Stimulated activated CD8-positive, alpha-beta memory T cell treated with anti-CD3 and anti-CD28 coated beads, Interleukin-2, amount 100 ng/mL, for 48 hours (primary cell): ENCODE measurements around the gene PCDHB11.
"Not testable (repeated sequence)": the region's sequence is repeated elsewhere in the genome, so short reads cannot be mapped to it uniquely, and the experiment has no call there.

Experiments used
- DNase-seq, 2 donors: peaks; one replicate each; pipeline ENCODE4 v3.0.0-alpha.2; 2020; ENCODE audit warnings: low read depth in 2 of 2

The PCDHB11 gene

GRCh38 chr5:141186897-141187512 is 12.4 kb upstream of the PCDHB11 start, which contains the start of gene PCDHB9:
Gene PCDHB9 (plus strand): TSS chr5:141187161. CDS start chr5:141187319, 158 bp downstream.
- no peak for DNase-seq

DNA sequence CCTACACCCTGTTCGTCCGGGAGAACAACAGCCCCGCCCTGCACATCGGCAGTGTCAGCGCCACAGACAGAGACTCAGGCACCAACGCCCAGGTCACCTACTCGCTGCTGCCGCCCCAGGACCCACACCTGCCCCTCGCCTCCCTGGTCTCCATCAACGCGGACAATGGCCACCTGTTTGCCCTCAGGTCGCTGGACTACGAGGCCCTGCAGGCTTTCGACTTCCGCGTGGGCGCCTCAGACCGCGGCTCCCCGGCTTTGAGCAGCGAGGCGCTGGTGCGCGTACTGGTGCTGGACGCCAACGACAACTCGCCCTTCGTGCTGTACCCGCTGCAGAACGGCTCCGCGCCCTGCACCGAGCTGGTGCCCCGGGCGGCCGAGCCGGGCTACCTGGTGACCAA is 10.7 kb upstream of the PCDHB11 start:
- not testable (repeated sequence) for DNase-seq

DNA sequence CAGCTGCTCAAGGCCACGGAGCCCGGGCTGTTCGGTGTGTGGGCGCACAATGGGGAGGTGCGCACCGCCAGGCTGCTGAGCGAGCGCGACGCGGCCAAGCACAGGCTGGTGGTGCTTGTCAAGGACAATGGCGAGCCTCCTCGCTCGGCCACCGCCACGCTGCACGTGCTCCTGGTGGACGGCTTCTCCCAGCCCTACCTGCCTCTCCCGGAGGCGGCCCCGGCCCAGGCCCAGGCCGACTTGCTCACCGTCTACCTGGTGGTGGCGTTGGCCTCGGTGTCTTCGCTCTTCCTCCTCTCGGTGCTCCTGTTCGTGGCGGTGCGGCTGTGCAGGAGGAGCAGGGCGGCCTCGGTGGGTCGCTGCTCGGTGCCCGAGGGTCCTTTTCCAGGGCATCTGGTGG is 10.3 kb upstream of the PCDHB11 start:
- not testable (repeated sequence) for DNase-seq

DNA sequence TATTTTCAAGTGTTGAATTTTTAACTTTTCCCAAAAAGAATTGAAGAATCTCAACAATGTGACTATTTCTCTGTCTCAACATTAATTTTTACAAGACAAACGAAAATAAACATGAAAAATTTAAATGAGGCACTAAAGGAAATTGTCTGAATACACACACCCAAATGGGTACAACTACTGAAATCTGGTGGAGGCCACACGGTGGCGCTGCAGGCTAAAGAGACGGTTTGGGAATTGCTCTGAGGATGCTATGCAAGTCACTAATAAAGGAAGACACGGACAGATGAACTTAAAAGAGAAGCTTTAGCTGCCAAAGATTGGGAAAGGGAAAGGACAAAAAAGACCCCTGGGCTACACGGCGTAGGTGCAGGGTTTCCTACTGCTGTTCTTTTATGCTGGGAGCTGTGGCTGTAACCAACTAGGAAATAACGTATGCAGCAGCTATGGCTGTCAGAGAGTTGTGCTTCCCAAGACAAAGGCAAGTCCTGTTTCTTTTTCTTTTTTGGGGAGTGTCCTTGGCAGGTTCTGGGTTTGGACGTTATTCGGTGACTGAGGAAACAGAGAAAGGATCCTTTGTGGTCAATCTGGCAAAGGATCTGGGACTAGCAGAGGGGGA is 7.2 kb upstream of the PCDHB11 start, which contains the start of gene PCDHB10:
Gene PCDHB10, plus strand, starts transcription at position 244 of the 616 bp plus-strand sequence. Its CDS starts 200 bp downstream, at position 444.
- no peak for DNase-seq

DNA sequence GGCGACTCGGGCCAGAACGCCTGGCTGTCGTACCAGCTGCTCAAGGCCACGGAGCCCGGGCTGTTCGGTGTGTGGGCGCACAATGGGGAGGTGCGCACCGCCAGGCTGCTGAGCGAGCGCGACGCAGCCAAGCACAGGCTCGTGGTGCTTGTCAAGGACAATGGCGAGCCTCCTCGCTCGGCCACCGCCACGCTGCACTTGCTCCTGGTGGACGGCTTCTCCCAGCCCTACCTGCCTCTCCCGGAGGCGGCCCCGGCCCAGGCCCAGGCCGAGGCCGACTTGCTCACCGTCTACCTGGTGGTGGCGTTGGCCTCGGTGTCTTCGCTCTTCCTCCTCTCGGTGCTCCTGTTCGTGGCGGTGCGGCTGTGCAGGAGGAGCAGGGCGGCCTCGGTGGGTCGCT is 5.1 kb upstream of the PCDHB11 start:
- DNase-seq = not testable (repeated sequence)

DNA sequence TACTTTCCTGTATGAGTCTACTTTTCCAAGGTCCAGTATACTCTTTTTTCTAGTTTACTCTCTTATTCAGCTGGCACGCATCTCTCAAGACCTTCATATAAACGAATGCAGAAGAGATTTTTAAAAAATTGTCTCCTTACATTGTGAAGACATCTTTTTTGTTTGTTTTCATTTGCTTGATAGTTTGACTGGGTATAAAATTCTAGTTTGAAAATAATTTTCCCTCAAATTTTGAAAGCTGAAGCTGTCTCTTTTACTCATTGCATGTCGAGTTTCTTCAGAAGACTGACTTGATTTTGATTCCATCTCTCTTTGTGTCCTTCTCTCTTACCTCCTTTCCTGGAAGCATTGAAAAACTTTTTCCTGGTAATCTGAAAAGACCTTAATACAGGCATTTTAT is 3.1 kb upstream of the PCDHB11 start:
- DNase-seq = no peak

GRCh38 chr5:141201126-141201525 is 1.7 kb downstream of the PCDHB11 start:
- DNase-seq = not testable (repeated sequence)

DNA sequence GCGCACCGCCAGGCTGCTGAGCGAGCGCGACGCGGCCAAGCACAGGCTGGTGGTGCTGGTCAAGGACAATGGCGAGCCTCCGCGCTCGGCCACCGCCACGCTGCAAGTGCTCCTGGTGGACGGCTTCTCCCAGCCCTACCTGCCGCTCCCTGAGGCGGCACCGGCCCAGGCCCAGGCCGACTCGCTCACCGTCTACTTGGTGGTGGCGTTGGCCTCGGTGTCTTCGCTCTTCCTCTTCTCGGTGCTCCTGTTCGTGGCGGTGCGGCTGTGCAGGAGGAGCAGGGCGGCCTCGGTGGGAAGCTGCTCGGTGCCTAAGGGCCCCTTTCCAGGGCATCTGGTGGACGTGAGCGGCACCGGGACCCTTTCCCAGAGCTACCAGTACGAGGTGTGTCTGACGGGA is 2.2 kb downstream of the PCDHB11 start:
- not testable (repeated sequence) for DNase-seq

DNA sequence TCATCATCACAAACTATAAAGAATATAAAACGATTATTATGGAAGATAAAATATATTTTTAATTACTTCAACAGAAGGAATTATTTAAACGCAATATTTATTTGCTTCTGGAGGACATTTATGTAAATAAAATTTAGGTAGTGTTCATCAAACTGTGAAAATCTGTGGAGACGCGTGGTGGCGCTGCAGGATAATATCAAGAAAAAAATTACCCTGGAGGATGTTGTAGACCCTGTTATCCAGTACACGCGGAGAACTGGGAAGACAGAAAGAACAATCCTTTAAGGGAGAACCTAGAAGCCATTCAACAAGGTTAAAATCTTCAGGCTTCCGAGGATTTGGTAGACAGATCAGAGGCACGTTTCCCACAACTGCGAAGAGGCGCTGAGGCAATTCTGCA is 9.1 kb downstream of the PCDHB11 start, which contains the start of gene PCDHB12:
Gene PCDHB12, plus strand, starts transcription at position 242 of the 400 bp plus-strand sequence. CDS start 189 bp downstream, outside the sequence.
- DNase-seq = no peak

DNA sequence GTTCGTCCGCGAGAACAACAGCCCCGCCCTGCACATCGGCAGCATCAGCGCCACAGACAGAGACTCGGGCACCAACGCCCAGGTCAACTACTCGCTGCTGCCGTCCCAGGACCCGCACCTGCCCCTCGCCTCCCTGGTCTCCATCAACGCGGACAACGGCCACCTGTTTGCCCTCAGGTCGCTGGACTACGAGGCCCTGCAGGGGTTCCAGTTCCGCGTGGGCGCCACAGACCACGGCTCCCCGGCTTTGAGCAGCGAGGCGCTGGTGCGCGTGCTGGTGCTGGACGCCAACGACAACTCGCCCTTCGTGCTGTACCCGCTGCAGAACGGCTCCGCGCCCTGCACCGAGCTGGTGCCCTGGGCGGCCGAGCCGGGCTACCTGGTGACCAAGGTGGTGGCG is 10.9 kb downstream of the PCDHB11 start:
- DNase-seq = not testable (repeated sequence)

GRCh38 chr5:141210849-141211248 is 11.4 kb downstream of the PCDHB11 start:
- not testable (repeated sequence) for DNase-seq

DNA sequence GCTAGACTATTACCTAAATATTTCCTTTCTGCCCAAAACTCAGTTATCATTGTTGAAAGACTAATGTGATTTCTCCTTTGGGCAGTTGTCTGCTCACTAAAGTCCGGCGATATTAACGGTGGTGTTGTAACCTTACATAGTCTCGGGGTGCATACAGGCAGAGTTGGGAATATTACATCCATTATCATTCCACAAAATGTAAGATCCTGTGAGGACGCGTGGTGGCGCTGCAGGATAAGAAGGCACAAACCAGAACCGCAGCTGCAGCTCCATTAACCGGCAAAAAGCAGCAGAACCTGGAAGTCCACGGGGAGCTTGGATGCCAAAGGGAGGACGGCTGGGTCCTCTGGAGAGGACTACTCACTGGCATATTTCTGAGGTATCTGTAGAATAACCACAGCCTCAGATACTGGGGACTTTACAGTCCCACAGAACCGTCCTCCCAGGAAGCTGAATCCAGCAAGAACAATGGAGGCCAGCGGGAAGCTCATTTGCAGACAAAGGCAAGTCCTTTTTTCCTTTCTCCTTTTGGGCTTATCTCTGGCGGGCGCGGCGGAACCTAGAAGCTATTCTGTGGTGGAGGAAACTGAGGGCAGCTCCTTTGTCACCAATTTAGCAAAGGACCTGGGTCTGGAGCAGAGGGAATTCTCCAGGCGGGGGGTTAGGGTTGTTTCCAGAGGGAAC is 14.4 kb downstream of the PCDHB11 start, which contains the start of gene PCDHB13:
Gene PCDHB13, plus strand, starts transcription at position 264 of the 684 bp plus-strand sequence. Its CDS starts 205 bp downstream, at position 469.
- not testable (repeated sequence) for DNase-seq

DNA sequence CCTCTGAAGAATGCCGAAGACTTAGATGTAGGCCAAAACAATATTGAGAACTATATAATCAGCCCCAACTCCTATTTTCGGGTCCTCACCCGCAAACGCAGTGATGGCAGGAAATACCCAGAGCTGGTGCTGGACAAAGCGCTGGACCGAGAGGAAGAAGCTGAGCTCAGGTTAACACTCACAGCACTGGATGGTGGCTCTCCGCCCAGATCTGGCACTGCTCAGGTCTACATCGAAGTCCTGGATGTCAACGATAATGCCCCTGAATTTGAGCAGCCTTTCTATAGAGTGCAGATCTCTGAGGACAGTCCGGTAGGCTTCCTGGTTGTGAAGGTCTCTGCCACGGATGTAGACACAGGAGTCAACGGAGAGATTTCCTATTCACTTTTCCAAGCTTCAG is 15.2 kb downstream of the PCDHB11 start:
- not testable (repeated sequence) for DNase-seq

GRCh38 chr5:141215504-141215903 is 16.1 kb downstream of the PCDHB11 start:
- DNase-seq = not testable (repeated sequence)

GRCh38 chr5:141216035-141216434 is 16.6 kb downstream of the PCDHB11 start:
- not testable (repeated sequence) for DNase-seq

DNA sequence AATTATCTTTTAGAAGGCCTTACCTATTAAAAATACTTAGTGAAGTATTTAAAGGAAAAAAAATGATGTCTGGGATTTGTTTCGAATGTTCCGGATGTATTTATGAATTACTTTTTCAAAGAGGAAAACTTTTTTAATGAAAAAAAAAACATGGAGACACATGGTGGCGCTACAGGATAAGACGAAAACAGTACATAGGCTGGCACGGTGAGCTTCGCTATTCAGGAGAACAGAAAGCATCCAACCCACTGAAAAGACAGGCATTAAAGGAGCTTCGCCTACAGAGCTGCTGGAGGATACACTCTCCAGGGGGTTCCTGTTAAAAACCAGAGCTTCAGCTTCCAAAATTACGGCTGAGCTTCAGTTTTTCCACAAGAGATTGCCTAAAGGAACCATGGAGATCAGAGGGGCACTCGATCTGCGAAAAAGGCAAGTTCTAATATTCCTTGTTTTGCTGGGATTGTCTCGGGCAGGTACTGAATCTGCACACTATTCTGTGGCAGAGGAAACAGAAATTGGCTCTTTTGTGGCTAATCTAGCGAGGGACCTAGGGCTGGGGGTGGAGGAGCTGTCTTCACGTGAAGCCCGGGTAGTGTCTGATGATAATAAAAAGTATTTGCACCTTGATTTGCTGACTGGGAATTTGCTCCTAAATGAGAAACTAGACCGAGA is 23.8 kb downstream of the PCDHB11 start, which contains the start of gene PCDHB14:
Gene PCDHB14, plus strand, starts transcription at position 232 of the 672 bp plus-strand sequence. Its CDS starts 163 bp downstream, at position 395.
- no peak for DNase-seq

DNA sequence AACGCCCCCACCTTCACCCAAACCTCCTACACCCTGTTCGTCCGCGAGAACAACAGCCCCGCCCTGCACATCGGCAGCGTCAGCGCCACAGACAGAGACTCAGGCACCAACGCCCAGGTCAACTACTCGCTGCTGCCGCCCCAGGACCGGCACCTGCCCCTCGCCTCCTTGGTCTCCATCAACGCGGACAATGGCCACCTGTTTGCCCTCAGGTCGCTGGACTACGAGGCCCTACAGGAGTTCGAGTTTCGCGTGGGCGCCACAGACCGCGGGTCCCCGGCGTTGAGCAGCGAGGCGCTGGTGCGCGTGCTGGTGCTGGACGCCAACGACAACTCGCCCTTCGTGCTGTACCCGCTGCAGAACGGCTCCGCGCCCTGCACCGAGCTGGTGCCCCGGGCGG is 25.4 kb downstream of the PCDHB11 start:
- DNase-seq = not testable (repeated sequence)

DNA sequence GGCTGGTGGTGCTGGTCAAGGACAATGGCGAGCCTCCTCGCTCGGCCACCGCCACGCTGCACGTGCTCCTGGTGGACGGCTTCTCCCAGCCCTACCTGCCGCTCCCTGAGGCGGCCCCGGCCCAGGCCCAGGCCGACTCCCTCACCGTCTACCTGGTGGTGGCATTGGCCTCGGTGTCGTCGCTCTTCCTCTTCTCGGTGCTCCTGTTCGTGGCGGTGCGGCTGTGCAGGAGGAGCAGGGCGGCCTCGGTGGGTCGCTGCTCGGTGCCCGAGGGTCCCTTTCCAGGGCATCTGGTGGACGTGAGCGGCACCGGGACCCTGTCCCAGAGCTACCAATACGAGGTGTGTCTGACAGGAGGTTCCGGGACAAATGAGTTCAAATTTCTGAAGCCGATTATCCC is 26.0 kb downstream of the PCDHB11 start:
- DNase-seq = not testable (repeated sequence)

GRCh38 chr5:141234109-141234667 is 34.8 kb downstream of the PCDHB11 start:
- no peak for DNase-seq

- DNase-seq = not testable (repeated sequence)
Observed at GRCh38 chr5:141235922-141236321, 36.5 kb downstream of the PCDHB11 start.
